Right atrium auricular region (tissue), 2 donors: Measurements from ENCODE around the gene SPINK14. TPM values are rescaled to one million over a fixed set of nuclear protein-coding genes. Genes with fewer than 3 reads are reported as not detected.

ENCODE experiments used
- DNase-seq: peaks from one replicate; pipeline ENCODE4 v3.0.0-alpha.2; 2019; ENCODE audit warnings: low spot score
- H3K27ac ChIP-seq, 2 donors: fragments of 200-600 bp; sonication (generic); 1 replicate in 1 of 2; 2 replicates in 1 of 2; pipeline ENCODE4 v1.5.1; 2016 to 2019
- H3K27me3 ChIP-seq, 2 donors: fragments of 200-600 bp; sonication (generic); one replicate each; pipeline versions ENCODE4 v1.5.1 to v1.6.0; 2017 to 2019
- H3K36me3 ChIP-seq: fragments of 200-600 bp; sonication (generic); one replicate; pipeline ENCODE4 v1.5.1; 2016
- H3K4me1 ChIP-seq, 2 donors: fragments of 200-600 bp; sonication (generic); one replicate each; pipeline versions ENCODE4 v1.5.1 to v1.6.0; 2017 to 2019
- H3K4me3 ChIP-seq, 2 donors: fragments of 200-600 bp; sonication (generic); 1 replicate in 1 of 2; 2 replicates in 1 of 2; pipeline ENCODE4 v1.5.1; 2017 to 2019; ENCODE audit warnings: mild to moderate bottlenecking in 1 of 2, moderate library complexity in 1 of 2
- H3K9me3 ChIP-seq, 2 donors: fragments of 200-600 bp; sonication (generic); one replicate each; pipeline ENCODE4 v1.5.1; 2019
- total RNA-seq, 2 donors: library from RNA; depleted of rRNA; stranded (reverse); fragments of >200 nt; gene quantifications; one replicate each; pipeline ENCODE4 v1.1.0, GENCODE V29; 2016
- TF ChIP-seq, protein P1 (sequence below), 2 donors: fragments of 200-600 bp; sonication (generic); IDR thresholded peaks; one replicate each; pipeline ENCODE4 v1.5.1; 2019; ENCODE audit warnings: antibody characterized with exemption in 2 of 2

The SPINK14 gene
- total RNA-seq, 2 donors from 2014 or later = not detected

GRCh38 chr5:148141645-148142044 is 26.7 kb upstream of the SPINK14 start:
- Histone ChIP-seq H3K4me1 (no peaks in the 10 kb centered on the region), H3K9me3 (no peaks in the 10 kb centered on the region), H3K4me3 (no peak overlapping the region), H3K27ac (no peak overlapping the region), H3K36me3 (no peaks in the 10 kb centered on the region), H3K27me3 (no peaks in the 10 kb centered on the region)
- no peak for DNase-seq
- TF ChIP-seq, protein P1, sequence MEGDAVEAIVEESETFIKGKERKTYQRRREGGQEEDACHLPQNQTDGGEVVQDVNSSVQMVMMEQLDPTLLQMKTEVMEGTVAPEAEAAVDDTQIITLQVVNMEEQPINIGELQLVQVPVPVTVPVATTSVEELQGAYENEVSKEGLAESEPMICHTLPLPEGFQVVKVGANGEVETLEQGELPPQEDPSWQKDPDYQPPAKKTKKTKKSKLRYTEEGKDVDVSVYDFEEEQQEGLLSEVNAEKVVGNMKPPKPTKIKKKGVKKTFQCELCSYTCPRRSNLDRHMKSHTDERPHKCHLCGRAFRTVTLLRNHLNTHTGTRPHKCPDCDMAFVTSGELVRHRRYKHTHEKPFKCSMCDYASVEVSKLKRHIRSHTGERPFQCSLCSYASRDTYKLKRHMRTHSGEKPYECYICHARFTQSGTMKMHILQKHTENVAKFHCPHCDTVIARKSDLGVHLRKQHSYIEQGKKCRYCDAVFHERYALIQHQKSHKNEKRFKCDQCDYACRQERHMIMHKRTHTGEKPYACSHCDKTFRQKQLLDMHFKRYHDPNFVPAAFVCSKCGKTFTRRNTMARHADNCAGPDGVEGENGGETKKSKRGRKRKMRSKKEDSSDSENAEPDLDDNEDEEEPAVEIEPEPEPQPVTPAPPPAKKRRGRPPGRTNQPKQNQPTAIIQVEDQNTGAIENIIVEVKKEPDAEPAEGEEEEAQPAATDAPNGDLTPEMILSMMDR (IDR thresholded peaks at IDR 0.05) = no peak

GRCh38 chr5:148145916-148146315 is 22.4 kb upstream of the SPINK14 start:
- TF ChIP-seq, protein P1 (IDR thresholded peaks at IDR 0.05) = no peak
- Histone ChIP-seq H3K4me1 (no peaks in the 10 kb centered on the region), H3K27ac (no peak overlapping the region), H3K27me3 (no peaks in the 10 kb centered on the region), H3K9me3 (no peaks in the 10 kb centered on the region), H3K36me3 (no peaks in the 10 kb centered on the region), H3K4me3 (no peak overlapping the region)
- DNase-seq = no peak

GRCh38 chr5:148146487-148146886 is 21.9 kb upstream of the SPINK14 start:
- Histone ChIP-seq H3K4me1 (no peaks in the 10 kb centered on the region), H3K27ac (no peak overlapping the region), H3K36me3 (no peaks in the 10 kb centered on the region), H3K9me3 (no peaks in the 10 kb centered on the region), H3K27me3 (no peaks in the 10 kb centered on the region), H3K4me3 (no peak overlapping the region)
- DNase-seq = no peak
- TF ChIP-seq, protein P1 (IDR thresholded peaks at IDR 0.05) = no peak

GRCh38 chr5:148147415-148147814 is 20.9 kb upstream of the SPINK14 start:
- Histone ChIP-seq H3K27me3 (no peaks in the 10 kb centered on the region), H3K4me3 (no peak overlapping the region), H3K4me1 (no peaks in the 10 kb centered on the region), H3K36me3 (no peaks in the 10 kb centered on the region), H3K9me3 (no peaks in the 10 kb centered on the region), H3K27ac (no peak overlapping the region)
- DNase-seq = no peak
- TF ChIP-seq, protein P1 (IDR thresholded peaks at IDR 0.05) = no peak

DNA sequence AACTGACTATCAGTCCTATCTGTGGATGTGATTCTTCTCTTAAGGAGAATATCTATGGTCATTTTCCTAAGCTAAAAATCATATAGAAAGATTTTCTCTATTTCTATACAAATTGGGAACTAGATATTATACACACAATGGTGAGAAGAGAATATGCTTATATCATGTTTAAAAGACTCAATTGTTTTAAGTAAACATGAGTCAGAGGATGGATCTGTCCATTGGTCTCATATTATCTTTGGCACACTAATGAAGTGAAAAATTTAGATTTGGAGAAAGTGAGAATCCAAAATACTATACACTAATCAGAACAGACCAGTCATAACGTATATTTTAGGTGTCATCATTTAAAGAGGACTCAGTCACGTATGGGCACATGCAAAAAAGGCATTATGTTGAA is 16.5 kb upstream of the SPINK14 start:
- no peaks in the 10 kb centered on the region for H3K27me3 ChIP-seq
- no peak for DNase-seq
- no peak overlapping the region for H3K27ac ChIP-seq
- no peaks in the 10 kb centered on the region for H3K36me3 ChIP-seq
- TF ChIP-seq, protein P1 (IDR thresholded peaks at IDR 0.05) = no peak
- H3K9me3 ChIP-seq = peaks cover 0 to 6% of the 10 kb centered on the region in 2 donors
- H3K4me1 ChIP-seq = no peaks in the 10 kb centered on the region
- H3K4me3 ChIP-seq = no peak overlapping the region

DNA sequence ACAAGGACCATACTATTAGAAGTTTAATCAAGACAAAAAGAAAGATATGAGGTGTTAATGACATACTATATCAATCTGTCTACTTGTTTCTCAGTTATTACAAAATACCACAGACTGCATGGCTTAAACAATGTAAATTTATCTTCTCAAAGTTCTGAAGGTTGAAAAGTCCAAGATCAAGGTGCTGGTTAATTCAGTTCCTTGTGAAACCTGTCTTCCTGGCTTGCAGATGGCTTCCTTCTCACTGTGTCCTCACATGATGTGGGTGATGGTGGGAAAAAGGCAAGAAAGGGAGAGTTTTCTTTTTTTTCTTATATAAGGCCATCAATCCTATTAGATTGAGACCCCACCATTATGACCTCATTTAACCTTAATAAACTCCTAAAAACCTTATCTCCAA is 15.6 kb upstream of the SPINK14 start:
- DNase-seq = no peak
- H3K27ac ChIP-seq = no peak overlapping the region
- H3K36me3 ChIP-seq = no peaks in the 10 kb centered on the region
- H3K4me1 ChIP-seq = no peaks in the 10 kb centered on the region
- H3K4me3 ChIP-seq = no peak overlapping the region
- no peaks in the 10 kb centered on the region for H3K27me3 ChIP-seq
- TF ChIP-seq, protein P1 (IDR thresholded peaks at IDR 0.05) = no peak
- H3K9me3 ChIP-seq = peaks cover 0 to 8% of the 10 kb centered on the region in 2 donors
